Measurements from ENCODE around the gene KPNA3.

The KPNA3 gene

DNA sequence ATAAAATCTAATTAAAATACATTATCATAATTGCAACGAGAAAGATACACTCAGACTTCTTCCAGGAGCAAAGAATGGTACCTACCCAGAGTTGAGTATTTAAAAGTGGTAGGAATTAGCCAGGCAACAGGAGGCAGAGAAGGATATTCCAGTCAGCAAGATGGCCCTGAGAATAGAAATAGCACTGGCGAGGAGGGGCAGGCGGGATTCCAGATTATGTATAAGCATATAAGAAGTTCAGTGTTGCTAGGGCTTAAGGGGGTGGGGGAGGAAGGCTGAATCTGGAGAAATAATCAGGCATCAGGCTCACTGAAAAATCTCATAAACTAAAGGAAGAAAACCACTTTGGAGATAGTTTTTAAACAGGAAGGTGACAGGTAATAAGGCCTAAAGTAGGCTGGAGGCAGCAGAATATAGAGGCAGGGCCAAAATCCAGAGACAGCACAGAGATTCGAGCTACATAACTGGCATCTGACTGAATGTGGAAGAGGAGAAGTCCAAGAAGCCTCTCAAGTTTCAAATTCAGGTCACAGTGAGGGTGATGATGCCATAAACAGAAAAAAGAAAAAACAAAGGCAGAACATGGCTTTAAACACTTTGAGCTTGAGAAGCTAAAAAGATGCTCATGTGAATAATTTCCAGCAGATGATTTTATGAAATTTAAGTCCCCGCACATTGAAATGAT, 7.5 kb downstream of the KPNA3 start:
- Histone ChIP-seq H3K4ac (ENCODE audit: low read depth in 1 of 2, low read length in 2 of 2) (no peak overlapping the region), H3K27ac (ENCODE audit: low read length, poor library complexity, severe bottlenecking) (no peak overlapping the region), H3K9ac (ENCODE audit: low read length) (peak overlapping the region; percentile 5), H3K14ac (ENCODE audit: low read length in 2 of 2) (no peak overlapping the region), H2BK15ac (ENCODE audit: low read depth, poor library complexity, severe bottlenecking) (no peak overlapping the region), H3K4me2 (ENCODE audit: low read length, poor library complexity, severe bottlenecking) (no peak overlapping the region), H3K18ac (ENCODE audit: low read depth in 1 of 2, low read length in 2 of 2) (no peak overlapping the region), H3K79me1 (replicated peaks; ENCODE audit: low read length, poor library complexity, severe bottlenecking) (peaks cover 6% of the 10 kb centered on the region), H3K9me3 (ENCODE audit: control insufficient read depth, low read length) (no peaks in the 10 kb centered on the region), H3K27me3 (ENCODE audit: control insufficient read depth in 1 of 2, insufficient read depth in 1 of 2, low read length in 2 of 2) (no peaks in the 10 kb centered on the region), H2BK12ac (ENCODE audit: low read length in 2 of 2) (no peak overlapping the region), H4K8ac (ENCODE audit: low read length) (no peak overlapping the region), H2AK5ac (ENCODE audit: low read length, severe bottlenecking) (no peak overlapping the region), H3K36me3 (ENCODE audit: control insufficient read depth in 1 of 2, insufficient read depth in 2 of 2, low read depth in 1 of 2, low read length in 2 of 2) (no peaks in the 10 kb centered on the region), H3K4me3 (ENCODE audit: insufficient read depth in 1 of 2, low read depth in 1 of 2, low read length in 2 of 2) (no peak overlapping the region), H3K23ac (ENCODE audit: low read length in 2 of 2) (no peak overlapping the region), H3K4me1 (ENCODE audit: control insufficient read depth, insufficient read depth, low read depth, low read length) (peaks cover 2% of the 10 kb centered on the region), H2BK5ac (ENCODE audit: low read depth, low read length, poor library complexity, severe bottlenecking) (no peak overlapping the region), H2AFZ (ENCODE audit: low read depth, low read length) (no peak overlapping the region), H4K91ac (ENCODE audit: low read length) (no peak overlapping the region), H2BK120ac (ENCODE audit: low read depth, low read length) (no peak overlapping the region)
- WGBS = 98% methylated on average over 5 of the region's 5 CpGs
- no peak for DNase-seq

DNA sequence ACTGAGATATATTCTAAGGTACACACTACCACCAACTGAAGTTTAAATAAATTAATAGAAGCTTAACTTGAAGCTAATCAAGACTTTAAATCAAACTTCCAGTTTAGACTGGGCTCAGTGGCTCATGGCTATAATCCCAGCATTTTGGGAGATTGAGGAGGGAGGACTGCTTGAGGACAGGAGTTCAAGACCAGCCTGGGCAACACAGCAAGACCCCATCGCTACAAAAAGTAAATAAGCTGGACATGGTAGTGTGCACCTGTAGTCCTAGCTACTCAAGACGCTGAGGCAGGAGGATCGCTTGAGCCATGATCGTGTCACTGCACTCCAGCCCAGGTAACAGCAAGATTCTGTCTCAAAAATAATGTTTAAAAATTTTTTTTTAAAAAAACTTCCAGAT, 8.6 kb downstream of the KPNA3 start:
- no peak overlapping the region for H3K14ac ChIP-seq (ENCODE audit: low read length in 2 of 2)
- no peak overlapping the region for H3K4me2 ChIP-seq (ENCODE audit: low read length, poor library complexity, severe bottlenecking)
- H3K18ac ChIP-seq (ENCODE audit: low read depth in 1 of 2, low read length in 2 of 2) = no peak overlapping the region
- H3K9ac ChIP-seq (ENCODE audit: low read length) = no peak overlapping the region
- H3K4ac ChIP-seq (ENCODE audit: low read depth in 1 of 2, low read length in 2 of 2) = no peak overlapping the region
- no peak overlapping the region for H2AK5ac ChIP-seq (ENCODE audit: low read length, severe bottlenecking)
- peaks cover 9% of the 10 kb centered on the region for H3K79me1 ChIP-seq (replicated peaks; ENCODE audit: low read length, poor library complexity, severe bottlenecking)
- WGBS = 100% methylated on average over 1 of the region's 4 CpGs
- no peak overlapping the region for H3K4me3 ChIP-seq (ENCODE audit: insufficient read depth in 1 of 2, low read depth in 1 of 2, low read length in 2 of 2)
- H4K91ac ChIP-seq (ENCODE audit: low read length) = no peak overlapping the region
- no peaks in the 10 kb centered on the region for H3K27me3 ChIP-seq (ENCODE audit: control insufficient read depth in 1 of 2, insufficient read depth in 1 of 2, low read length in 2 of 2)
- H4K8ac ChIP-seq (ENCODE audit: low read length) = no peak overlapping the region
- no peak overlapping the region for H2BK15ac ChIP-seq (ENCODE audit: low read depth, poor library complexity, severe bottlenecking)
- no peak for DNase-seq
- H2BK120ac ChIP-seq (ENCODE audit: low read depth, low read length) = no peak overlapping the region
- no peaks in the 10 kb centered on the region for H3K36me3 ChIP-seq (ENCODE audit: control insufficient read depth in 1 of 2, insufficient read depth in 2 of 2, low read depth in 1 of 2, low read length in 2 of 2)
- no peak overlapping the region for H3K23ac ChIP-seq (ENCODE audit: low read length in 2 of 2)
- H2BK12ac ChIP-seq (ENCODE audit: low read length in 2 of 2) = no peak overlapping the region
- H3K27ac ChIP-seq (ENCODE audit: low read length, poor library complexity, severe bottlenecking) = no peak overlapping the region
- H3K9me3 ChIP-seq (ENCODE audit: control insufficient read depth, low read length) = no peaks in the 10 kb centered on the region
- H2BK5ac ChIP-seq (ENCODE audit: low read depth, low read length, poor library complexity, severe bottlenecking) = no peak overlapping the region
- no peak overlapping the region for H2AFZ ChIP-seq (ENCODE audit: low read depth, low read length)
- H3K4me1 ChIP-seq (ENCODE audit: control insufficient read depth, insufficient read depth, low read depth, low read length) = peaks cover 2% of the 10 kb centered on the region

DNA sequence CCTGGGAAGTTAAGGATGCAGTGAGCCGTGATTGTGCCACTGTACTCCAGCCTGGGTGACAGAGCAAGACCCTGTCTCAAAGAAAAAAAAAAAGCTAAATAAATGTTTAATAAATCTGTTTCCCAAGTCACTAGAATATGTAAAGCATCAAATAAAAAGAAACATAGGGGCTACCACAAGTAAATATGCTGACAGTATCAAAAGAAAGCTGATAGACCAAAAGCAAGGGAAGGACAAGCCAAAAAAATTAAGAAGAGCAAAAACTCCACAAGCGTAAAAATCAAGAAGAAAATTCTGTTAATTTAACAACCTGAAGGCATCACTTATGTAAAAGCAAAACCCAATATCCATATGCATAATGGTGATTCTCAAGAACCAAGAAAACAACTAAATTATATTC, 9.7 kb downstream of the KPNA3 start:
- Histone ChIP-seq H3K4me2 (ENCODE audit: low read length, poor library complexity, severe bottlenecking) (no peak overlapping the region), H2BK15ac (ENCODE audit: low read depth, poor library complexity, severe bottlenecking) (no peak overlapping the region), H3K79me1 (replicated peaks; ENCODE audit: low read length, poor library complexity, severe bottlenecking) (peaks cover 11% of the 10 kb centered on the region), H2AK5ac (ENCODE audit: low read length, severe bottlenecking) (no peak overlapping the region), H3K27ac (ENCODE audit: low read length, poor library complexity, severe bottlenecking) (no peak overlapping the region), H2BK120ac (ENCODE audit: low read depth, low read length) (no peak overlapping the region), H2BK5ac (ENCODE audit: low read depth, low read length, poor library complexity, severe bottlenecking) (no peak overlapping the region), H2BK12ac (ENCODE audit: low read length in 2 of 2) (no peak overlapping the region), H2AFZ (ENCODE audit: low read depth, low read length) (no peak overlapping the region), H3K14ac (ENCODE audit: low read length in 2 of 2) (no peak overlapping the region), H3K9ac (ENCODE audit: low read length) (no peak overlapping the region), H3K4me1 (ENCODE audit: control insufficient read depth, insufficient read depth, low read depth, low read length) (peaks cover 1% of the 10 kb centered on the region), H3K18ac (ENCODE audit: low read depth in 1 of 2, low read length in 2 of 2) (no peak overlapping the region), H3K4ac (ENCODE audit: low read depth in 1 of 2, low read length in 2 of 2) (no peak overlapping the region), H4K8ac (ENCODE audit: low read length) (no peak overlapping the region), H3K9me3 (ENCODE audit: control insufficient read depth, low read length) (no peaks in the 10 kb centered on the region), H3K23ac (ENCODE audit: low read length in 2 of 2) (no peak overlapping the region), H4K91ac (ENCODE audit: low read length) (no peak overlapping the region), H3K27me3 (ENCODE audit: control insufficient read depth in 1 of 2, insufficient read depth in 1 of 2, low read length in 2 of 2) (no peaks in the 10 kb centered on the region), H3K4me3 (ENCODE audit: insufficient read depth in 1 of 2, low read depth in 1 of 2, low read length in 2 of 2) (no peak overlapping the region), H3K36me3 (ENCODE audit: control insufficient read depth in 1 of 2, insufficient read depth in 2 of 2, low read depth in 1 of 2, low read length in 2 of 2) (no peaks in the 10 kb centered on the region)
- DNase-seq = no peak
- WGBS = 90% methylated on average over 2 of the region's 2 CpGs

DNA sequence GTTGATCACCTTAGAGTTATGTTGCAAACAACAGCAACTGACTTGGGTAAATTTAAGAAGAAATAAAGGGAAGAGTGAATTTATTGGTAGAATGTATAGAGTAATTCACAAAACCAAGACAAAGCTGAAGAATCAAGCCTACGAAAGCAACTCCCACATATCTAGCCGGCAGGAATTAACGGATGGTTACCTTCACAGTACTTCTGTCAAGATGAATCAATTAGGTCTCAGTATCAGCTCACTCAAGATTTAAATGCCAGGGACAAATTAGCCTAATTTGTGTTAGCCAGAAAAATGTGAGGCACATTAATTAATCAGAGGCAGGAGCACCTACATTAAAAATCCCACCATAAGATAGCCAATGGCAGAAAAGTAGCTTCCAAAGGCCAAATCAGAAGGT, 10.7 kb downstream of the KPNA3 start:
- Histone ChIP-seq H2BK5ac (ENCODE audit: low read depth, low read length, poor library complexity, severe bottlenecking) (no peak overlapping the region), H2BK15ac (ENCODE audit: low read depth, poor library complexity, severe bottlenecking) (no peak overlapping the region), H3K14ac (ENCODE audit: low read length in 2 of 2) (no peak overlapping the region), H3K18ac (ENCODE audit: low read depth in 1 of 2, low read length in 2 of 2) (no peak overlapping the region), H3K79me1 (replicated peaks; ENCODE audit: low read length, poor library complexity, severe bottlenecking) (peaks cover 11% of the 10 kb centered on the region), H2AK5ac (ENCODE audit: low read length, severe bottlenecking) (no peak overlapping the region), H3K9me3 (ENCODE audit: control insufficient read depth, low read length) (no peaks in the 10 kb centered on the region), H3K36me3 (ENCODE audit: control insufficient read depth in 1 of 2, insufficient read depth in 2 of 2, low read depth in 1 of 2, low read length in 2 of 2) (no peaks in the 10 kb centered on the region), H3K9ac (ENCODE audit: low read length) (no peak overlapping the region), H4K8ac (ENCODE audit: low read length) (no peak overlapping the region), H2BK12ac (ENCODE audit: low read length in 2 of 2) (no peak overlapping the region), H3K27me3 (ENCODE audit: control insufficient read depth in 1 of 2, insufficient read depth in 1 of 2, low read length in 2 of 2) (no peaks in the 10 kb centered on the region), H3K4me1 (ENCODE audit: control insufficient read depth, insufficient read depth, low read depth, low read length) (peaks cover 5% of the 10 kb centered on the region), H3K4me2 (ENCODE audit: low read length, poor library complexity, severe bottlenecking) (no peak overlapping the region), H2BK120ac (ENCODE audit: low read depth, low read length) (no peak overlapping the region), H3K4ac (ENCODE audit: low read depth in 1 of 2, low read length in 2 of 2) (no peak overlapping the region), H3K4me3 (ENCODE audit: insufficient read depth in 1 of 2, low read depth in 1 of 2, low read length in 2 of 2) (no peak overlapping the region), H3K27ac (ENCODE audit: low read length, poor library complexity, severe bottlenecking) (no peak overlapping the region), H3K23ac (ENCODE audit: low read length in 2 of 2) (no peak overlapping the region), H4K91ac (ENCODE audit: low read length) (no peak overlapping the region), H2AFZ (ENCODE audit: low read depth, low read length) (no peak overlapping the region)
- no peak for DNase-seq
- 90% methylated on average over 3 of the region's 3 CpGs for WGBS
